SKM-1 (cell line): ENCODE measurements around the gene SHC3.
A peak's percentile ranks its signal among the peaks of the same experiment; 100 is the strongest.

ENCODE experiments used
- DNase-seq: peaks from one replicate; lab custom pipeline; 2025; ENCODE audit not compliant: unreplicated experiment; lab: John Stamatoyannopoulos, UW

The SHC3 gene

DNA sequence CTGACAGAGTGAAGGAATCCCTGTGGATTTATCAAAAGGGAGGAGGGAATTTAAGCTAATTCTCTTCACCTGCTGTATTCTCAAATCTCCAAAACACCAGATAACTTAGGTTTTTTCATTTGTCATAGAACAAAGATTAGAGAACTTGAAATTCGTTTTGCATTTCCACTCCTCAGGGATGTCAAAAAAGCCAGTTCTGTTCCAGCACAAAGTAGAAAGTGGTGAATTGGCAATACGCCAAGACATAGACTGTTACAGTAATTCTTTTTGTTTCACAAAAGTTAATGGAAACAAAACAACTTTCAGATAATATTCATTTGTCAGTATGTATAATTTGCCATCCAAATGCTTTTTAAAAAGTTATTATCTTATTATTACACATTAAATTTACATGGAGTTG lies 172.4 kb downstream of the SHC3 start:
- no peak for DNase-seq

DNA sequence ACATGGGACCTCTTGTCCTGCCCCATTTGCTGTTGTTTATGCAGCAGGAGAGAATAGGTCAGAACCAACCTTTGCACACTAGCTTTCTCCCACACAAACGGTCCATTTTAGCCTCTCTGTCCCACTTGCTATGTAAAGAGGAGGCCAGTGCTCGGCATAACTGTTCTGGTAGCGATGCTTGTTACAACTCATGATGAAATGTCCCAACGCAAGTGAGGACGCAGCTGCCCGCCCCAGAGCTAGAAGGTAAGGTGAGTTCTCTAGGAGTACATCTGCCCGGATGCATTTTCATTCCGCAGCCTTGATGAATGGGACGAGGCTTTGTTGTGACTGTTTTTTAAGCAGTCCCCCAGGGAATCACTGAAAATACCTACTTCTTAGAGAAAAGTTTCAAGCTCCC lies 173.3 kb downstream of the SHC3 start:
- no peak for DNase-seq

DNA sequence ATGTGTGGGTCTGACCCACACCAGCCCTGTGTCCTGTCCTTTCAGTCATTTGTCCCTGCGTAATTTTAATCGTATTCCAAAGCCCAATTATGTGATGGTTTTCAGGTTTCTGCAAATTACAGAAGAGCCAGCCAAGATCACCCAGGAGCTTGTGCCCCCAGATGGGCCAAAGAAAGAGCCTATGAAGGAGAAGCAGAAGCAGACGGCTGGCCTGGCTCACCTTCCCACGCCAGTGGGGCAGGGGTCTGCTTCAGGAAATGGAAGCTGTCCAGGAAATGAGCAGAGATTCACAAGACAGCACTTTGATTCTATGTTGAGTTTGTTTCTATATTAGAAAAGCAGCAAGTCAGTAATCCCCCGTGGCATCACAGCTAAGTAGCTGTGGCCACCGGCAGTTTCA lies 175.6 kb downstream of the SHC3 start:
- no peak for DNase-seq

DNA sequence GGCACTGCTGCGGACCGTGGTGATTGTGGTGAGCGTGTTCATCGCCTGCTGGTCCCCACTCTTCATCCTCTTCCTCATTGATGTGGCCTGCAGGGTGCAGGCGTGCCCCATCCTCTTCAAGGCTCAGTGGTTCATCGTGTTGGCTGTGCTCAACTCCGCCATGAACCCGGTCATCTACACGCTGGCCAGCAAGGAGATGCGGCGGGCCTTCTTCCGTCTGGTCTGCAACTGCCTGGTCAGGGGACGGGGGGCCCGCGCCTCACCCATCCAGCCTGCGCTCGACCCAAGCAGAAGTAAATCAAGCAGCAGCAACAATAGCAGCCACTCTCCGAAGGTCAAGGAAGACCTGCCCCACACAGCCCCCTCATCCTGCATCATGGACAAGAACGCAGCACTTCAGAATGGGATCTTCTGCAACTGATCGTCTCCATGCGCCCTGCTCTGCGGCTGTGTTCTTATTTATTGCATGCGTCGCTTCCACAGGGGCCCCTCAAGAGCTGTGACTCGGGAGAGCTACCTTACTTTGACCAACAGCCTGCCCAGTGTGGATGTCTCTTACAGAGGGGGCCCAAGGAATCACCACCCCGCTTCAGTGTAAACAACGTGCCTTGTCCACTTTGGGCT lies 176.6 kb downstream of the SHC3 start:
- no peak for DNase-seq

DNA sequence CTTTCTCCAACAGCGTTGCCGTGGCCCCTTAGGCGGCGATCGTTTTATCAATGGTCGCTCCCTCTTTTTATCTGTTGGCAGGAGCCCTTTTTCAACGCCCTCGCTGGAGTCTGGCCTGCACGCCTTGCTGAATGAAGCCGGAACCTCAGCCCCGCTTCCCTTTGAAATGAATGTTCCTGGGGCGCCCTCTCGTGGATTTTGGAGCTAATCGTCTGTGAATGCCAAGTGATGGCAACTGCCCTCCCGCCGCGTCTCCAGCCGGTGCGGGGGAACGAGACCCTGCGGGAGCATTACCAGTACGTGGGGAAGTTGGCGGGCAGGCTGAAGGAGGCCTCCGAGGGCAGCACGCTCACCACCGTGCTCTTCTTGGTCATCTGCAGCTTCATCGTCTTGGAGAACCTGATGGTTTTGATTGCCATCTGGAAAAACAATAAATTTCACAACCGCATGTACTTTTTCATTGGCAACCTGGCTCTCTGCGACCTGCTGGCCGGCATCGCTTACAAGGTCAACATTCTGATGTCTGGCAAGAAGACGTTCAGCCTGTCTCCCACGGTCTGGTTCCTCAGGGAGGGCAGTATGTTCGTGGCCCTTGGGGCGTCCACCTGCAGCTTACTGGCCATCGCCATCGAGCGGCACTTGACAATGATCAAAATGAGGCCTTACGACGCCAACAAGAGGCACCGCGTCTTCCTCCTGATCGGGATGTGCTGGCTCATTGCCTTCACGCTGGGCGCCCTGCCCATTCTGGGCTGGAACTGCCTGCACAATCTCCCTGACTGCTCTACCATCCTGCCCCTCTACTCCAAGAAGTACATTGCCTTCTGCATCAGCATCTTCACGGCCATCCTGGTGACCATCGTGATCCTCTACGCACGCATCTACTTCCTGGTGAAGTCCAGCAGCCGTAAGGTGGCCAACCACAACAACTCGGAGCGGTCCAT lies 177.4 kb downstream of the SHC3 start:
- peak; percentile 45 for DNase-seq

DNA sequence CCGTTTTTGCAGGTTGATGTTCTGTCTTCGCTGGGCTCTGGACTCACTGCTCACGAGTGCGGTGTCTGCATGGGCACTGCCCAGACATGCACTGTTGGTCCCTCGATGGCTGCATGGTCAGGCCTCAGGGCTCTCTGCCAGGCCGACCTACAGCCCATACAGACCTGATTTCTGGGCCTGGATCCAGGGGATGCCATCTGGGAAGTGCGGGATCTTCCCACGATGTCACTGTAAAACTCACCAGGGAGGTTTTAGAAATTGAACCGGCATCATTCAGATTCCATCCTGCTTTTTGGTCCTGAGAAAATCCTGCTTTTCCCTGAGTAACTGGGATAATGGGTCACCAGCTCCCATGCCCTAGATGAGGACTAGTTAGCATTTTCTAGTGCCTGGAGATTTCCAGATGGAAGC lies 178.2 kb downstream of the SHC3 start:
- DNase-seq: no peak

DNA sequence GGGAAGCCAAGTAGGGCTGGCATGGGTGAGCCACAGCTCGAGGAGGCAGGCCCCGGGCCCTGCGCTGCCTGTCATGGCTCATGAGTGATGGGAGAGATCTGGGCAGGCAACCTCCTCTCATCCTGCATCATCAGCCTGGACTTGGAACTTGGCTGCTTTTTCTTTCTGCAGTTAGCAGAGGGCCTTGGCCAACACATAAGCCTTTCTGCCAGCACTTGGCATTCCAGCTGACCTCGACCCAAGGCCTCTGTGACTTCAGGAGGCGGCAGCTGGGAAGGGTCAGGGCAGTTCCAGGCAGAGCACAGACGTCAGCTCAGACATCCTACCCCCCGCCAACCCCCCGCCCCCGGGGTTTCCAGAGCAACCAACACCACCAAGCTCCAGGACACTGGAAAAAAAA lies 179.7 kb downstream of the SHC3 start:
- DNase-seq: no peak

DNA sequence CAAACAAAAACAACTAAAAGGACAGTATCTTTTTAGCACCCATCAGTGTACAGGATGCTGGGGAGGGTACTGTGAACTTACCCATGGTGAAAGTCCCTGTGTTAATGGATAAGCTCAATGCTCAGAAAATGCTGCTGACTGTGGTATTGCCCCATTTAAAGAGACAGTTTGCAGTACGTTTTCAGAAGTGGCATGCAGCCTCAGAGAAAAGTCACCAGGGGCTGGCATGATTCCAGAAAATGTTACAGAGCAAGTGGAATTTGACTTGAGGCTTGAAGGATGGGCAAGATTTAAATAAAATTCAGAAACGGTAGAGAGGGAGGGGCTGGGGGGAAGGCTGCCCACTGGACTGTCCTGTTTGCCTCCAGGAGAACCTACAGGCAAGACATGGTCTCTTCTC lies 180.1 kb downstream of the SHC3 start:
- DNase-seq: no peak

DNA sequence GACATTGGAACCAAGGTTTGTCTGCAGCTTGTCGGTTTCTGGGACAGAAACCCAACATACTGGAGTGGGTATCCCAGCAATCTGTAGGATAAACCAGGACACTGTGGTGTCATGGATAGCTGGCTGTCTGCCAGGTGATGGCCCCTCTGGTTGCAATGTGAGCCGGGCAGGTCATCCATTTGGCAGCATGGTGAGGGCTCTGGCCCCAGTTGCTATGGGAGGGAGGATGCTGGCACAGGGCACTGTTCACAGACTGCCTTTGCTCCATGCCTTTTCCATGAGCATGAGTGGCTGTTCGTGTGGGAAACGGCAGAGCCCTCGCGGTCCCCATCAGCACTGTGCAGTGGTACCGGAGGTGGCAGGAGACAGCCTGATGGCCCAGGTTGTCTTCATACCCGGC lies 181.0 kb downstream of the SHC3 start:
- DNase-seq: no peak

DNA sequence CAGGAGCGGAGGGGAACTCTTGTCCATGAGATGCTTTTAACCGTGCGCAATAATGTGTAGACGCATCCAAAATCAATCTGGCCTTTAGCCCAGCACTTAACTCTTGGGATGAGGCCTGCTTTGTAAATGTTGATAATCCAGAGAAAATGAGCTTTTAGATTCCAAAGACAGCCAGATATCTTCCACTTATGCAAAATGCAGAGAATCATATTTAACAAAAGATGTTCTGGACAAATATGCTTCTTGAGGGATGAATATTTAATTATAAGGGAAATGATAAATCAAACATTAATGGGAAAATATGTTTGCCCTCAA lies 181.7 kb downstream of the SHC3 start:
- DNase-seq: no peak

DNA sequence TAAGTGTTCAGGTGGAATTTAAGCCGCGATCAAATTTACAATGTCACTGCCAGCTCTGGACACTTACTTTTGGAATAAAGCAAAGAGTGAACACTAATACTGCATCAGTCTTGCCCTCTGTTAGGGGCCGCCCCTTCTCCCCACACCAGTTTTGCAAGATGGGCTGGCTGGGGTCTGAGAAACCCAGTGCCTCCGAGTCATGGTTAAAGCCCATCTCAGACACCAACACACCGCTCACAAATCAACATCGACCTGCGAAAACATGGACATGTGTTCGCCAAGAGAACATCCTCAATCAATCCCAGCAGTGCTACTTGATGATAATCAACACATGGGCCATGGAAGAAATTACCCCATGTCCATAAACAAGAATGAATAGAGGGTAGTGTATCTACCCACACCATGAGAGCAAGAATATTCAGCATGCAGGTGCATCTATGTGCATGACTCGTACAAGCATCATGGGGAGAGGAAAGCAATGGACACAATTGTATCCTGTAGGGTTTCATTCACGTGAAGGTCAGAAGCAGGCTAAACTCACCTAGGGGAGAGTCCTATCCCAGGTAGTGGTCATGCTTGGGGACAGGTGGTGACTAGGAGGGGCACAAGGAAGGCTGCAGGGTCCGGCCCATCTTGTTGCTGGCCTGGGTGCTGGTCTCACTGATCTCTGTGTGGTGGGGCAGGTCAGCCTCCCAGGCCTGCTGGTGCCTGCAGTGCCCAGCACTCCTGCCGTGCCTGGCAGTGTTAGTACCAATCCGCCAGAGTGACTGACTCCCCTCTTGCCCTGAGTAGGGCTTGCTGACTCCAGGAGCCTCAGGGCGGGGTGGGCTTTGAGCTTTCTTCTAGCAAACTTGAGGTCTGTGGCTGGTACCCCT lies 182.3 kb downstream of the SHC3 start:
- no peak for DNase-seq

DNA sequence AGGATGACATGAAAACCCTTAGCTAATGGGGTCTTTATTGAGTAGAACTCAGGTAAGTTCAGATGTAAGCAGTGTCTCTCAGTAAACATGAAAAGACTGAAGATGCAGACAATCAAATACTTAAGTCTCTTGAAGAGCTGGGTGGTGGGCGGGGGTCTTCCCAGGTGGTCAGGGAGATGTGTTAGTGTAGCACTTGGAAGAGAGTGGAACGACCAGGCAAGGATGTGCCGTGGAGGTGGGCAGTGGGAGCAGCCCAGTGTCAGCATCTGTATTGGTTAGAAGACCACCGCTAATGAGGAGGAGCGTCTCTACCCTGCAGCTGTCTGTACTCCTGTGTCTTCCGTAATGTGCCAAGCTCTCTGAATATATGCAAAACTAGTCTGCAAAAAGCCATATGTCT lies 183.0 kb downstream of the SHC3 start:
- no peak for DNase-seq

DNA sequence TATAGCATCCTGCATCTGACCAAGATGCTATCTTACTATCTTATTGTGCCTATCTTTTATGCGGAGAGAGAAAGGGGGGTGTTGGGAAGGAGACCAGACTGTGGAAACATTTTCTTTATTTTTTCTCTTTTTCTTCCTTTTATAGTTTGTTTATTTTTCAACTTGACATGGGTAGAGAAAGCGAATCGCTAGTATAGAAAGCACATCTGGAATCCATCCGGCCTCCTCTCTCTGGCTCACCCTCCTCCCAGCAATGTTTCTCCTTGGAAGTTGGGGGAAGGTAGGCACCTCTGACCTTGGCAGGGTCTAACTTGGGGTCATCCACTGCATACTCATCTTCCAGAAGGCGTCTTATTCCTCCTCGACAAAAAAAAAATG lies 183.4 kb downstream of the SHC3 start:
- no peak for DNase-seq

DNA sequence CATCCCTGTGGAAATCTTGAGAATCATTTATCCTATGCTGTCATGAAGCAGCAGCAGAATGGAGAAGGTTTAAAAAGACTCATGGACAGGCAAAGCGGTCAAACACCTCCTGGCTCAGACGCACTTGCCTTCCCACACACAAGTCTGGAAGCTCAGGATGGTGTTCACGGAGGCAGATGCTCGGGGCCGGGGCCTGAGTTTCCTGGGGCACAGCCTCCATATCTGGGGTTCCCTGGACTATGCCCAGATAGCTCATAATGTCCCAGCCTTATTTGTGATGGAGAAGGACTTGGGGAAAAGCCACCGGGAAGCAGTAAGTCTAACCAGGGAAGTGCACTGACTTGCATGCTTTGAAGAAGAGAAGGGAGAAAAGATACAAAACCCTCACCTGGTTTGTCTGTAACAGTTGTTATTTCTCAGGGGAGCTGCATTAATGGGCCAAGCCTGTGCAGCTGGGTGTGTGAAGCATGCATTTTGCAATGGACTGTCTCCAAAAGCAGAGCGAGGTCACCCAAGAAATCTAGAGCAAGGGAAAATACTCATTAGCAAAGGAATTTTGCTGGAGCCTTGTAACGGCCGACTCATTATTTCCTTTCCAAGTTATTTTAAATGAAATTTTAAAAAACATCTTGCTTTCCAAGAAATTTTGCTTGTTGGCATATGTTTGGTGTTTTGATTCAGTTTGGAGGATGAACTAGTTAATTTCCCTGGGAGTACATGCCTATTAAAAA lies 184.0 kb downstream of the SHC3 start:
- no peak for DNase-seq

DNA sequence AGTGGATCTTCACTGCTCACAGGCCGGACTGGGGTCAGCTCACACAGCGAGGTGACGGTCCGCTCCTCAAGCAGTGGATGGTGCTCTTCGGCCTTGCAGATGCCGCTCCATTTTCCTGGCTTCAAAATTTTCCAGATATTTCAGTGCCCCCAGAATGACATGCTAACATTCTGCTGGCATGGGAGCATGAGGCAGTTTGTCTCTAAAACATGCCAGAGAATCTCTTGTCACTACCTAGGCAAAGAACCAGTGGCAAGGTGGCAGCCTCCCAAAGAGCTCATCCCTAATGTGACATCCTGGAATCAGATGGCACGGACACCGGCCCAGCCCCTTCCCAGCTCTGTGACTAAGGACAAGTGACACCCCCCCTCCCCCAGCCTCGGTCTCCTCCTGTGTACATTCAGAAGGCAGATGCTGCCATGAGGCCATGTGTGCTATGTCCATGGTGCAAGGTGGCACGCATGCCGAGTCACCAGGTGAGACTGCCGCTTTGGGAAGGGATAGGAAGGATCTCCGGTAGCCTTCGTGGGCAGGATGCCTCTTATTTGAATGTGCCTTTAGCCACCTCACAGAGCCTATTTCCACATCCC lies 184.7 kb downstream of the SHC3 start:
- DNase-seq: no peak

DNA sequence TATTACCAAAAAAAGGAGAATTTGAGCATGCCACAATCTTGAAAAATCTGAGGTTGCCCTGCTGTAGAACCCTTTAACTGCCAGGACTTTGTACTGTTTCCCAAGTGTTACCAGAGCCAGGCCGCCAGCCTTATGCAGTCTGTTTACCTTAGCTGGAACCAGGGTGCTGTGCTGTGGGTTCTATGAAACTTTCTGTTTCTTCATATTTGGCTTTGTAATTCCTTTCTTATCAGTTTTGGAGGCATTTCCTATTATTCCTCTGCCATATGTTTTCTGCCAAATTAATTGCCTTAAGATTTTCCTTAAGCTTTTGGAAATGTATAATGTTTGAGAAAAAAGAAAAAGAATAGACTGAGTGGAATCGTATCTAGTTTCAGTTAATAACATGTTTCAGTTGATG lies 185.3 kb downstream of the SHC3 start:
- DNase-seq: no peak

DNA sequence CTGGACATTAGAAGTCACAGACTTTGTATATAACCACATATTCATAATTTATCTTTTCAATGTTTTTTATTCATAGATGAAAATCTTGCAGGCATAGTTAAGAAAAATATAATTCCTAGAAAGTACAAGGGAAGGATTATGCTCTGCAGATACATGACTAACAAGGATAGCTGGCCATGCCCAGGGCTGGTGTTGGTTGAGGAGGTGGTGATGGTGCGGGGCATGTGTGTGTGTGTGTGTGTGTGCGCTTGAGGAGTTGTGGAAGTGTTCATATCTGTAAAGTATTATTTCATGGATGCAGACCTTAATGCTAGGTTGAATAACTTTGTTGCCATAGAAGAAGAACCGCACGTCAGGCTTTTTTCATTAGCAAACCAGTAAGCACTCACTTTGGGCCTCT lies 186.1 kb downstream of the SHC3 start:
- no peak for DNase-seq

DNA sequence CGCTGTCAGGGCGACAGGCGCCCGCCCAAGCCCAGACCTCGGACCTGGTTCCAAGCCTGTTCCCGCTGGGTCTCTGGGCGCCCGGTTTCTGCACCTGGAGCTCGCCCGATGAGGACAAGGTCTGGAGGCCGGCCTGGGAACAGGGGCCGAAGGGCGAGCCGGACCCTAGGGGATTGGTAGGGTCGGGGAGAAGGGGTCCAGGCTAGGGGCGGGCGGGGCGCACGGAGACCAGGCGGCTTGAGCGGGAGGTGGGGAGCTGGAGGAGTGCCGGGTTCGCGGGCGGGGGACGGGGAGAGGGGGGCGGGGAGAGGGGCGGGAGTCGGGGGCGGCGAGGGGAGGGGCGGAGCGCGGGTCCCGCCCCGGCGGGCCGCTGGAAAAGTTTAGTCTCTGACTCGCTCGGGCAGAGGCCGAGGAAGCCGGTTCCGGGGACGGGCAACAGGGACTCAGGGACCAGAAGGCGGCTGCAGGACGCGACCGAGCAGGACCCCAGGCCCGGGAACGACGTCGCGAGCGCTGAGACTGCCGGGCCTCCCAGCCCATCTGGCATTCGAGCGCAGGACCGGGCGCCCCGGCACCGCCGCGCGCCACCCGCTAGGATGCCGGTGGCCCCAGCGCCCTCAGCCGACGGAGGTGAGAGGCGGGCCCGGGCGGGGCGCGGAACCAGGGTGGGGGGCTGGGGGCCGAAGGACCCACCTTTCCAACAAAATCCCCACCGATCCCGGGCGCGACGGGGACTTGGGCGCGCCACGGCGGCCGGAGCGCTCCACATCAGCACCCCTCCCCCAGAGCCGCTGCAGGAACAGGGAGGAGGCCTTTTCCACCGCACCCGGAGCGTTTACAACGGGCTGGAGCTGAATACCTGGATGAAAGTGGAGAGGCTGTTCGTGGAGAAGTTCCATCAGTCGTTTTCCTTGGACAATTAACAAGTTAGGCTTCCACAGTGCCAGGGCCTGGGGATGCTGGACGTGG lies 187.3 kb downstream of the SHC3 start, which contains the start of gene S1PR3:
Gene S1PR3, plus strand, starts transcription at position 403 of the 969 bp plus-strand sequence. CDS start 9,733 bp downstream, outside the sequence.
- no peak for DNase-seq

DNA sequence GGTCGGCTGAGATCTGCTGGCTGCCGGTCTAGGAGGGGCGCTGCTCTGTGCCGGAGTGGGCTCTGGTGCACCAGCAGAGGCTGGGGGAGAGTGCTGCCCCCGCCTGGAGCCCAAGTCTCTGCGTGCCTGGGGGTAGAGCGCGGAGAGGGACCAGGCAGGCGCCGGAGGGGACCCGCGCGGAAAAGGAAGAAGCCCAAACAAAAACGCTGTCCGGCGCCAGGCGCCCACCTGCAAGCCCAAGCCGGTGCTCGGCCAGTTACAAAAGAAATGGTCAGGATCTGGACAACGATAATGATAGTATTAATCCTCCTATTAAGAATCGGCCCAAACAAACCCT lies 187.9 kb downstream of the SHC3 start:
- DNase-seq: no peak
